Left lobe of liver (tissue), 2 donors: ENCODE data around the gene PLEKHA4. TPM values are rescaled to one million over a fixed set of nuclear protein-coding genes. Genes with fewer than 3 reads are reported as not detected.
"Not testable (repeated sequence)": the region's sequence is repeated elsewhere in the genome, so short reads cannot be mapped to it uniquely, and the experiment has no call there.

Experiments used
- ATAC-seq: fragments of 200-7000 bp; cut with Tn5 transposase; one replicate; pipeline ENCODE4 v1.9.1; 2020; ENCODE audit warnings: mild to moderate bottlenecking, moderate library complexity
- DNase-seq: peaks from one replicate; pipeline ENCODE4 v3.0.0-alpha.2; 2020; ENCODE audit warnings: low spot score
- total RNA-seq: library from RNA; stranded (reverse); gene quantifications from one replicate; pipeline ENCODE4 v1.2.1, GENCODE V29; 2021
- donor health status: DM: no; HTN: no; CAD: no; lungs with moderate emphysema.
- donor health status: DM: no; HTN: yes; CAD: no.

The PLEKHA4 gene
- total RNA-seq, 1 donor from 2014 or later: 7.6 TPM

- DNase-seq: no peak
- ATAC-seq: no peak
These were observed 22.1 kb upstream of the PLEKHA4 start for GRCh38 chr19:48890551-48890950.

- DNase-seq, ATAC-seq: not testable (repeated sequence)
These were observed 21.1 kb upstream of the PLEKHA4 start for GRCh38 chr19:48889496-48889895.

DNA sequence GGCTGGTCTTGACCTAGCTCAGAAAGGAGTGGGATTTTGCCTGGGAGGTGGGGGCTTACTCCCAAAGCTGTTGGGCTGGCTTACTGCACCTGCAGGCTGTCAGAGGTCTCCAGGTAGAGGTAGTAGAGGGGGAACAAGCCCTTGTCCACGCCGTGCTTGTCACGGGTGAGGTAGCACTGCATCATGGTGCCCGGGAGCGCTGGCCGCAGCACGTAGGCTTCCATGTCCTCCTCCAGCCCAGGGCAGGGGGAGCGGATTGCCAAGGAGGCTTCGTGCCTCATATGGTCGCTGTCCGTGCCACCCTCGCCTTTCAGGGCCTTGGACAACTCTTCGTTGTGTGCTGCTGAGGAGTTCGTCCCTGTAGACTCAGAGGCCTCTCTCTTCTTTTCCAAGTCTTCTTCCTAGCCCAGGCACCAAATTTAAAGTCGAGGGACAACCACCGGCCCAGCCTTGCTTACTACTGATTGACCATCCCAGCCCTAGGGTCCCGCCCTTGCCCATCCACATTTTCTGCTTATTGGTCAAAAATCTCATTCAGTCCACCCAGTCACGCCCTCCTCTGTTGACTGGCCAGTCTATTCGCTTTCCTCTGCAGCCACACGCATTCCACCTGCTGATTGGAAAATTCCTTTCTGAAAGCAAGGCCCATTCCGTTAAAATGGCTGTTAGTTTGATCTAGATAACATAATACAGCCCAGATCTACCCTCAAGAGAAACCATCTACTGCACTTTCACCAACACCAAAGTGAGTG lies 19.6 kb upstream of the PLEKHA4 start:
- ATAC-seq (no peak), DNase-seq (no peak)

- ATAC-seq (no peak), DNase-seq (no peak)
These were observed 15.3 kb upstream of the PLEKHA4 start for GRCh38 chr19:48883726-48884125.

DNA sequence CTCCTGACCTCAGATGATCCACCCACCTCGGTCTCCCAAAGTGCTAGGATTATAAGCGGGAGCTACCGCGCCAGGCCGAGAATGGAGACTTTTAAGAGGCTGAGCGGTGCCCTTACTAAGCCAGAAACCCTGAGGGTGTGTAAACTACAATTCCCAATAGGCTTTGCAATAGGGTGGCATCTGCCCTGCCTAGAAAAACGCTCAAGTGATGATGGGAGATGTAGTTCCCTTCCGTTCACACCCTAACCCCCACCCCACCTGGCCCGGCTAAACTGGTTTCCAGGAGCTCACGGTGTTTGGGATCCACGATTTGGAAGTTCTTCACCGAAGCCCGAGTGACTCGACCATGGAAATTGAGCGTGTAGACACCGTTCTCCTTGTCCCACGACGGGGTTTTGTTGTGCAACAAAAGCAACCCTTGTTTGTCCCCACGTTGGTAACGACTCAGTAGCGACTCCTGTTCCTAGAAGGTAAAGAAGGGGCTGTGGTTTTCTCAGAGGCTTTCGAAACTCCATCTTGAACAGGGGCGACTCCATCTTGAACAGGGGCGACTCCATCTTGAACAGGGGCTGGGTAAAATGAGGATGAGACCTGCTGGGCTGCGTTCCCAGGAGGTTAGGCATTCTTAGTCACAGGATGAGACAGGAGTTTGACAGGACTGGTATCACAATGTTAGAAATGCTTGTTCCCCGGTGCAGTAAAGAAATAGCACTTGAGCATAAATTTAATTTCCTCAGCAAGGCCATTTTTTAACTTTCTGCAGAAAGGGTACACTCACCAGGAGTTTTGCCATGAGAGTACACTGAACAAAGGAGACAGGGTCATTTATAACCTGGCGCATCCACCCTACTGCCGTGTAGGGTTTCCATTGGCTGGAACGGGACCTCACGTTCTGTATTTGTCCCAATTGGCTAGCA lies 13.6 kb upstream of the PLEKHA4 start:
- ATAC-seq (peak; percentile 91), DNase-seq (no peak)

DNA sequence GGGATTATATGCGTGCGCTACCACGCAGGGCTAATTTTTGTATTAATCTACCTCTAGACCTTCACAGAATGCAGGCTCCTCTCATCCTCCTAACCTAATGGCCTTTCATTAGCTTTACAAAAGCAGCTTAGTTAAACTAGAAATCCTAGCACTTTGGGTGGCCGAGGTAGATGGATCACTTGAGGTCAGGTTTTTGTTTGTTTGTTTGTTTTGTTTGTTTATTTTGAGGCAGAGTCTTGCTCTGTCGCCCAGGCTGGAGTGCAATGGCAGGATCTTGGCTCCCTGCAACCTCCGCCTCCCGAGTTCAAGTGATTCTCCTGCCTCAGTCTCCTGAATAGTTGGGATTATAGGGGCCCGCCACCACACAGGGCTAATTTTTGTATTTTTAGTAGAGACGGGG lies 11.3 kb upstream of the PLEKHA4 start:
- ATAC-seq, DNase-seq: not testable (repeated sequence)

- ATAC-seq: no peak
- DNase-seq: no peak
These were observed 10.7 kb upstream of the PLEKHA4 start for GRCh38 chr19:48879025-48879637.

DNA sequence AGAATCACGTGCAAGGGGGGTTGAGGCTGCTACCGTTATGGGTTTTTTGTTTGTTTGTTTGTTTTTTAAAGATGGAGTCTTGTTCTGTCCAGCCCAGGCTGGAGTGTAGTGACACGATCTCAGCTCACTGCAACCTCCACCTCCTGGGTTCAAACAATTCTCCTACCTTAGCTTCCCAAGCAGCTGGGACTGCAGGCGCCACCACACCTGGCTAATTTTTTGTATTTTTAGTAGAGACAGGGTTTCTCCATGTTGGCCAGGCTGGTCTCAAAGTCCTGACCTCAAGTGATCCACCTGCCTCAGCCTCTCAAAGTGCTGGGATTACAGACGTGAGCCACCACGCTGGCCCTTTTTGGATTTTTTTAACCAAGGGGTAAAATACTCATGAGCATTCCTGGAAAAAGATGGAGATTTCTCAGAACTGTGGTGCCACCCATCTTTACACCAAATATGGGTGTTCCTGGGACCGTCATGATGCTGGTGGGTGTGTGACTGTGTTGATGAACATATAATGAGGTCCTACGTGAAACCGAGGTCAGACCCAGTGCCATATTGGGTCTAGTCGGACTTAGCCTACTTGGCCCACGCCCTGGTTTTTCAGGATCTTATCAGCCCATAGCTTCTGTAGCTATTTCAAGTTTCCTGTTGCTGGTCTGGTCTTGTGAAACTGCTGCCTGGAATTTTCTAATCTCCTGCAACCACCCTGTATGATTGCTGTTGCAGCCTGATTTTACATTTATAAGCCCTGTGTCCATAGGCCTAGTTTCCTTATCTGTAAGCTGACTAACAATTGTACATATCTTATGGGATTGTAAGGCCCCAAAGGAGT lies 10.0 kb upstream of the PLEKHA4 start:
- DNase-seq (no peak), ATAC-seq (no peak)

- no peak for ATAC-seq
- DNase-seq: no peak
These were observed 9.4 kb upstream of the PLEKHA4 start for GRCh38 chr19:48877855-48878195.

- ATAC-seq, DNase-seq: not testable (repeated sequence)
These were observed 7.9 kb upstream of the PLEKHA4 start for GRCh38 chr19:48876043-48876981.

- DNase-seq: no peak
- no peak for ATAC-seq
These were observed 6.1 kb upstream of the PLEKHA4 start for GRCh38 chr19:48874303-48875135.

GRCh38 chr19:48873476-48874302 lies 5.3 kb upstream of the PLEKHA4 start:
- no peak for ATAC-seq
- DNase-seq: no peak

GRCh38 chr19:48872884-48873475 lies 4.6 kb upstream of the PLEKHA4 start:
- ATAC-seq (peak; percentile 52), DNase-seq (peak; percentile 76)

DNA sequence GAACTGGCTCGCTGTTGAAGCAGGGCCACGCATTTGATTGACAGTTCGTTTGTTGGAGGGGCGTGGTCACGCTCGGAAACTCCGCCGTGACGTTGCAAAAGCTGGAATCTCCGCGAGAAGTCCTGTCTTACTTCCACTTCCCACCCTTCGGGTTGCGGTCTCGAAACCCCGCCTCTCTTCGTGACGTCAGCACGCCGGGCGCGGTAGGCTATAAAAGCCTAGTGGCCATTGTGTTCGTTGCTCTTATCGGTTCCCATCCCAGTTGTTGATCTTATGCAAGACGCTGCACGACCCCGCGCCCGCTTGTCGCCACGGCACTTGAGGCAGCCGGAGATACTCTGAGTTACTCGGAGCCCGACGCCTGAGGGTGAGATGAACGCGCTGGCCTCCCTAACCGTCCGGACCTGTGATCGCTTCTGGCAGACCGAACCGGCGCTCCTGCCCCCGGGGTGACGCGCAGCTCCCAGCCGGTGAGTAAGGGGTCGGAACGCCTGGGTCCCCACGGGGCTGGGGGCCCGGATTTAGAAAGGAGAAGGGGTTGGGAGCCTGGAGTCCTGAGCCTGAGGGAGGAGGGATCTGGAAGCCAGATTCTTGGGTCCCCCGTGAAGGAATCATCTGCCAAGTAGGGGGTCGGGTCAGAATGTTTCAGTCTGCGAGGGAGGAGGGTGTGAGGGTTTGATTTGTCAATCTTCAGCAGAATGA lies 3.9 kb upstream of the PLEKHA4 start, which contains the start of gene PPP1R15A:
Gene PPP1R15A (plus strand): TSS at position 240 of the 702 bp plus-strand sequence. CDS start 813 bp downstream, outside the sequence.
- DNase-seq: peak; percentile 99
- ATAC-seq: peak; percentile 81

DNA sequence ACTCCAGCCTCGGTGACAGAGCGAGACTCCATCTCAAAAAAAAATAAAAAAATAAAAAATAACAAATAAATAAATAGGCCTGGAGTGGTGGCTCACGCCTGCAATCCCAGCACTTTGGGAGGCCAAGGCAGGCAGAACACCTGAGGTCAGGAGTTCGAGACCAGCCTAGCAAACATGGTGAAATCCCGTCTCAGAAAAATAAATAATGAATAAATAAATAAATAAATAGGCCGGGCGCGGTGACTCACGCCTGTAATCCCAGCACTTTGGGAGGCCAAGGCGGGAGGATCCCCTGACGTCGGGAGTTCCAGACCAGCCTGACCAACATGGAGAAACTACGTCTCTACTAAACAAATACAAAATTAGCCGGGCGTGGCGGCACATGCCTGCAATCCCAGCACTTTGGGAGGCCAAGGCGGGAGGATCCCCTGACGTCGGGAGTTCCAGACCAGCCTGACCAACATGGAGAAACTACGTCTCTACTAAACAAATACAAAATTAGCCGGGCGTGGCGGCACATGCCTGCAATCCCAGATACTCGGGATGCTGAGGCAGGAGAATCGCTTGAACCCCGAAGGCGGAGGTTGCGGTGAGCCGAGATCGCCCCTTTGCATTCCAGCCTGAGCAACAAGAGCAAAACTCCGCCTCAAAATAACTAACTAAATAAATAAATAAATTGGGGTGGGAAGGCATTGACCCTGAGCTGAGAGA lies 3.2 kb upstream of the PLEKHA4 start:
- ATAC-seq, DNase-seq: not testable (repeated sequence)

GRCh38 chr19:48870048-48870447 lies 1.6 kb upstream of the PLEKHA4 start:
- no peak for ATAC-seq
- DNase-seq: no peak
